Gastrocnemius medialis (tissue), 4 donors: Measurements from ENCODE around the gene CAMTA1. TPM values are rescaled to one million over a fixed set of nuclear protein-coding genes. Genes with fewer than 3 reads are reported as not detected.

Experiments used
- ATAC-seq, 2 donors: fragments of 150-250 bp; one replicate each; pipeline ENCODE4 v1.9.1; 2016
- DNase-seq, 2 donors: peaks; one replicate each; pipeline ENCODE4 v3.0.0-alpha.2; 2019
- H3K27ac ChIP-seq, 4 donors: fragments of 200-600 bp; sonication (generic); 1 replicate in 1 of 4; 2 replicates in 3 of 4; pipeline ENCODE4 v1.5.1; 2016 to 2018; ENCODE audit warnings: mild to moderate bottlenecking in 2 of 4, moderate library complexity in 1 of 4
- H3K27me3 ChIP-seq, 3 donors: fragments of 200-600 bp; sonication (generic) in 2 of 3; 1 replicate in 1 of 3; 2 replicates in 2 of 3; pipeline versions ENCODE4 v1.5.1 to v1.6.0; 2016 to 2019; ENCODE audit warnings: mild to moderate bottlenecking in 1 of 3, moderate library complexity in 1 of 3
- H3K36me3 ChIP-seq, 2 donors: fragments of 200-600 bp; sonication (generic) in 1 of 2; one replicate each; pipeline ENCODE4 v1.5.1; 2017 to 2018
- H3K4me1 ChIP-seq, 2 donors: fragments of 200-600 bp; sonication (generic) in 1 of 2; one replicate each; pipeline ENCODE4 v1.5.1; 2016 to 2017; ENCODE audit warnings: mild to moderate bottlenecking in 2 of 2
- H3K4me3 ChIP-seq, 4 donors: fragments of 200-600 bp; sonication (generic) in 3 of 4; 1 replicate in 1 of 4; 2 replicates in 3 of 4; pipeline ENCODE4 v1.5.1; 2016 to 2019; ENCODE audit warnings: mild to moderate bottlenecking in 2 of 4
- H3K9me3 ChIP-seq, 3 donors: fragments of 200-600 bp; sonication (generic) in 2 of 3; 1 replicate in 1 of 3; 2 replicates in 2 of 3; pipeline ENCODE4 v1.5.1; 2016 to 2019
- POLR2A ChIP-seq, 2 donors: fragments of 450-650 bp; IDR thresholded peaks; one replicate each; pipeline ENCODE4 v1.6.1; 2017; ENCODE audit warnings: antibody characterized with exemption in 2 of 2, mild to moderate bottlenecking in 2 of 2, moderate library complexity in 2 of 2
- in situ Hi-C, 4 donors: fragments of 200-750 bp; cut with MboI; loops; one replicate each; pipeline versions ENCODE4 v1.15.0 to v1.8.0; 2017; ENCODE audit warnings: low sequenced_read_pairs in 4 of 4
- intact Hi-C: fragments of 100-400 bp; cut with DNase I; formaldehyde crosslinking; loops from one replicate; pipeline ENCODE4 v1.15.1; 2023; ENCODE audit warnings: low total_unique reads
- total RNA-seq, 4 donors: library from RNA; depleted of rRNA; stranded (reverse); fragments of >200 nt; gene quantifications; one replicate each; pipeline versions ENCODE4 v1.1.0 to v1.2.3, GENCODE V29; 2016
- TF ChIP-seq, protein P1 (sequence below), 5 experiments: fragments of 450-650 bp in 3 of 5; fragments of 200-600 bp in 2 of 5; sonication (generic) in 2 of 5; IDR thresholded peaks in 4 of 5; conservative IDR thresholded peaks in 1 of 5; 1 replicate in 4 of 5; 2 replicates in 1 of 5; pipeline ENCODE4 v1.5.1; 2016 to 2019; ENCODE audit warnings: antibody characterized with exemption in 5 of 5, mild to moderate bottlenecking in 3 of 5, moderate library complexity in 3 of 5

Gene CAMTA1
- total RNA-seq, 4 donors from 2014 or later: 60.5 to 113 (median 70.4) TPM

DNA sequence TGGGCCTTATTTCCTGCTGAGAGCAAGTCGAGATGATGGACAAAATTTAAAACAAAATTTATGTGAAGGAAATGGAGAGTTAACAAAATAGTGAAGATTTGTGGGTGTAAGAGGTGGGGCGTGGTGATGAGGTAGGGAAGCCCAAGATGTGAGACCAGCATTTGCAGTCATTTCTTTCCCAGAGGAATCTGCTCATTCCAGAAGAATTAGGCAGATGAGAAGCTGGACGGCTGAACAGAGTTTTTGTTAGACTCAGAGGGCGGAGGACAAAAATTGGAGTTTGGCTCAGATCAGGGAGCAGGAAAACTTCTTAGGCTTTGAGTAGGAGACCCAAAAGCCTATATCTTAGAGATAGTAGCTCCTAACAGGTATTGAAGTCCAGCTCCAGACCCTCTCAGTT, 65.3 kb downstream of the CAMTA1 start:
- Histone ChIP-seq H3K27ac (no peak overlapping the region), H3K4me3 (no peak overlapping the region), H3K4me1 (peaks cover 0 to 5% of the 10 kb centered on the region in 2 donors), H3K9me3 (no peaks in the 10 kb centered on the region), H3K27me3 (no peaks in the 10 kb centered on the region), H3K36me3 (peaks cover 0 to 9% of the 10 kb centered on the region in 2 donors)
- DNase-seq (no peak), ATAC-seq (no peak)
- TF ChIP-seq, protein P1, sequence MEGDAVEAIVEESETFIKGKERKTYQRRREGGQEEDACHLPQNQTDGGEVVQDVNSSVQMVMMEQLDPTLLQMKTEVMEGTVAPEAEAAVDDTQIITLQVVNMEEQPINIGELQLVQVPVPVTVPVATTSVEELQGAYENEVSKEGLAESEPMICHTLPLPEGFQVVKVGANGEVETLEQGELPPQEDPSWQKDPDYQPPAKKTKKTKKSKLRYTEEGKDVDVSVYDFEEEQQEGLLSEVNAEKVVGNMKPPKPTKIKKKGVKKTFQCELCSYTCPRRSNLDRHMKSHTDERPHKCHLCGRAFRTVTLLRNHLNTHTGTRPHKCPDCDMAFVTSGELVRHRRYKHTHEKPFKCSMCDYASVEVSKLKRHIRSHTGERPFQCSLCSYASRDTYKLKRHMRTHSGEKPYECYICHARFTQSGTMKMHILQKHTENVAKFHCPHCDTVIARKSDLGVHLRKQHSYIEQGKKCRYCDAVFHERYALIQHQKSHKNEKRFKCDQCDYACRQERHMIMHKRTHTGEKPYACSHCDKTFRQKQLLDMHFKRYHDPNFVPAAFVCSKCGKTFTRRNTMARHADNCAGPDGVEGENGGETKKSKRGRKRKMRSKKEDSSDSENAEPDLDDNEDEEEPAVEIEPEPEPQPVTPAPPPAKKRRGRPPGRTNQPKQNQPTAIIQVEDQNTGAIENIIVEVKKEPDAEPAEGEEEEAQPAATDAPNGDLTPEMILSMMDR (IDR thresholded peaks at IDR 0.05 in 4 of 5, conservative IDR thresholded peaks at IDR 0.05 in 1 of 5): no peak
- no peak for TF ChIP-seq POLR2A (IDR thresholded peaks at IDR 0.05)
- in situ Hi-C loops (no loop called here), intact Hi-C loops (no loop called here)

DNA sequence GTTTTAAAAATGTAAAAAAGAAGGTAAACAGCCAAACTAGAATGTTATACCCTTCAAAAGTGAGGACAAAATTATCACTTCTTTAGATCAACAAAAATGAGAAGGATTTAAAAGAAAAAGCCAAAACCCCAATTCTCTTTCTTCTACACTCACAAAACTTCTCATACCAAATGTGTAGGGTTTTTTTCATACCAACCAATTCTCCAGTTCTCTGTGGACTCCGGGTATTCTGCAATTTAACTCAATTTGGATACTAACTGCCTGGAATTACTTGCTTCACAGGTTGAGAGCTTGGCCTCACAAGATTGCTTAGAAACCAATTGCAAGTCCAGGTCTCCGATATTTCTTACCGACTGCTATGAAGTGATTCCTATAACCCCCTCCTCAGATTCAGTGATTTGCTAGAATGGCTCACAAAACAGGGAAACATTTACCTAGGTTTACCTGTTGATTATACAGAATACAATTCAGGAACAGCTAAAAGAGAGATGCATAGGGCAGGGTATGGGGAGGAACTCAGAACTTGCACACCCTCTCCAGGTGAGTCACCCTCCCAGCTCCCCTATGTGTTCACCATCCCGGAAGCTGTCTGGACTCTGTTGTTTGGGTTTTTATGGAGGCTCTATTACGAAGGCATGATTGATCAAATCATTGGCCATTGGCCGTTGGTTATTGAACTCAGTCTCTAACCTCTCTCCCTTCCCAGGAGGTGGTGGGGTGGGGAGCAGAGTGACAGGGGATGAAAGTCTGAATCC, 67.1 kb downstream of the CAMTA1 start:
- TF ChIP-seq, protein P1 (IDR thresholded peaks at IDR 0.05 in 4 of 5, conservative IDR thresholded peaks at IDR 0.05 in 1 of 5): no peak
- TF ChIP-seq POLR2A (IDR thresholded peaks at IDR 0.05): no peak
- no peak for ATAC-seq
- no peak overlapping the region for H3K27ac ChIP-seq
- intact Hi-C loops (no loop called here), in situ Hi-C loops (no loop called here)
- DNase-seq: no peak
- H3K36me3 ChIP-seq: peaks cover 0 to 9% of the 10 kb centered on the region in 2 donors
- H3K27me3 ChIP-seq: no peaks in the 10 kb centered on the region
- peaks cover 0 to 5% of the 10 kb centered on the region in 2 donors for H3K4me1 ChIP-seq
- H3K9me3 ChIP-seq: no peaks in the 10 kb centered on the region
- H3K4me3 ChIP-seq: no peak overlapping the region

DNA sequence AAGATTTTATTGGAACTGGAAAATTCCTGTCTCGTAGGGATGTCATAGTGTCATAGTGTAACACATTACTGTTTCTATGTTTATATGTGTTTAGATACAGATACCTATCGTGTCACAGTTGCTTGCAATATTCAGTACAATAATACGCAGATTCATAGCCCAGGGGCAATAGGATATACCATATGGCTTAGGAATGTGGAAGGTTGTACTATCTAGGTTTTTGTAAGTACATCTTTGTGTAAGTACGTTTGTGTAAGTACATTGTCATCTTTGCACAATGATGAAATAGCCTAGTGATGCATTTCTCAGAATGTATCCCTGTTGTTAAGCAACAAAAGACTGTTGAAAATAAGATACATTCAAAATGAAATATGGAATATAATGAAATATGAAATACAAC, 68.9 kb downstream of the CAMTA1 start:
- no peak for DNase-seq
- H3K36me3 ChIP-seq: peaks cover 0 to 9% of the 10 kb centered on the region in 2 donors
- H3K27me3 ChIP-seq: no peaks in the 10 kb centered on the region
- in situ Hi-C loops: no loop called here
- intact Hi-C loops: no loop called here
- TF ChIP-seq POLR2A (IDR thresholded peaks at IDR 0.05): no peak
- TF ChIP-seq, protein P1 (IDR thresholded peaks at IDR 0.05 in 4 of 5, conservative IDR thresholded peaks at IDR 0.05 in 1 of 5): no peak
- H3K4me1 ChIP-seq: no peaks in the 10 kb centered on the region
- H3K27ac ChIP-seq: no peak overlapping the region
- no peaks in the 10 kb centered on the region for H3K9me3 ChIP-seq
- H3K4me3 ChIP-seq: no peak overlapping the region
- no peak for ATAC-seq

DNA sequence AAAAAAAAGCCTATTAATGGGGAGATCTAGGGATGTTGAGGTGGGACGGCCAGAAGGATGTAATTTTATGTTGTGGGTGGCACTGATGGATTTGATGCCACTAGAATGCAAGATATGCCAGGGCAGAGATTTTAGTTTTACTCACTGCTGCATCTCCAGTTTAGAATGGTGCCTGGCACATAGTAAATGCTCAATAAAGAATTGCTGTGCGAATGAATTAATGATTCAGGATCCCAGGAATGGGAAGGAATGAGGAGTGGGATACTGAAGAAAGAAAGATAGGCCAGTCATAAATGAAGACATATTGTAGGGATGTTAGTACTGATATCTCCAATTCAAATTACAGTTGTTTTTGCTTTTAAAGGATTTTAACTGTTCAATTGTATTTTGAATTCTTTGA, 72.6 kb downstream of the CAMTA1 start:
- Histone ChIP-seq H3K4me1 (peaks cover 9 to 13% of the 10 kb centered on the region in 2 donors), H3K27ac (no peak overlapping the region), H3K27me3 (no peaks in the 10 kb centered on the region), H3K4me3 (no peak overlapping the region), H3K9me3 (no peaks in the 10 kb centered on the region), H3K36me3 (peaks cover 0 to 5% of the 10 kb centered on the region in 2 donors)
- intact Hi-C loops (no loop called here), in situ Hi-C loops (no loop called here)
- TF ChIP-seq, protein P1 (IDR thresholded peaks at IDR 0.05 in 4 of 5, conservative IDR thresholded peaks at IDR 0.05 in 1 of 5): no peak
- no peak for TF ChIP-seq POLR2A (IDR thresholded peaks at IDR 0.05)
- no peak for ATAC-seq
- no peak for DNase-seq
